ENCODE results near the gene THSD7B.

DNA sequence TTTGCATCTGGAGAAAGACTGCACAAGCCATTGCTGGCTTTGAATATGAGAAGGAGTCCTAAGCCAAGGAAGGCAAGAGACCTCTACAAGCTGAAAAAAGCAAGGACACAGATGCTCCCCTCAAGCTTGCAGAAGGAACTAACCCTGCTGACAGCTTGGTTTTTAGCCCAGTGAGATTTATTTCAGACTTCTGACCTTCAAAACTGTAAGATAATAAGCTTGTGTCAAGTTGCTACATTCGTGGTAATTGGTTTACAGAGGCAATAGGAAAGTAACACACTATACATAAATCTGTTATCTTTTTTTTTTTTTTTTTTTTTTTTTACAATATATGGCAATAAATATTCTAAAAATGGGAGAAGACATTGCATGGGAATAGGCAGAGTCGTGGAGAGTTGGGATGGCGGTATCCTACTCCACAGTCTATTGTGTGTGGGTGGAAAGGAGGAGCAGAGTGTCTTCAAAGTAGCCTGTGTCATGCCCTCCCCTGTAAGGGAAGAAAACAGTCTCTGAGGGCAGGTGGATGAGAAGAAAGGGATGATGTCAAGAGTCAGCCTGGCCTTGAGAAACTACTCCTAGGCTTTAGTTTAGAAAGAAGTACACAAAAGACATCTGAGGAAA lies 196.9 kb downstream of the THSD7B start:
- no peak for TF ChIP-seq YY1 (IDR thresholded peaks at IDR 0.05; ENCODE audit: insufficient read depth, insufficient read length)
- TF ChIP-seq ZNF274 (IDR thresholded peaks at IDR 0.05; ENCODE audit: low read depth, low read length) = no peak
- no peak for TF ChIP-seq SUZ12 (IDR thresholded peaks at IDR 0.05; ENCODE audit: extremely low read depth, insufficient read depth, insufficient read length)
